Osteoblast (primary cell): ENCODE measurements around the gene NME9. TPM values are rescaled to one million over a fixed set of nuclear protein-coding genes. Genes with fewer than 3 reads are reported as not detected.

Source experiments
- DNase-seq: peaks from one replicate; pipeline ENCODE4 v3.0.0; 2011; ENCODE audit warnings: low spot score, mixed read lengths; ENCODE audit not compliant: insufficient read length; ENCODE audit errors: missing footprints
- H2AFZ ChIP-seq: 2 replicates; pipeline ENCODE4 v1.6.0; 2011; ENCODE audit warnings: mild to moderate bottlenecking, low read length
- H3K27ac ChIP-seq: 2 replicates; pipeline ENCODE4 v1.5.1; 2011; ENCODE audit warnings: mild to moderate bottlenecking, low read depth, low read length, moderate library complexity
- H3K27me3 ChIP-seq: 2 replicates; pipeline ENCODE4 v1.6.0; 2012; ENCODE audit warnings: mild to moderate bottlenecking, control low read depth, inconsistent platforms, low read length, moderate library complexity; ENCODE audit not compliant: insufficient read depth
- H3K36me3 ChIP-seq: 2 replicates; pipeline ENCODE4 v1.5.1; 2011; ENCODE audit warnings: mild to moderate bottlenecking, low read length, control low read depth, moderate library complexity; ENCODE audit not compliant: insufficient read depth
- H3K4me1 ChIP-seq: 2 replicates; pipeline ENCODE4 v1.5.1; 2011; ENCODE audit warnings: mild to moderate bottlenecking, low read length, control low read depth, moderate library complexity; ENCODE audit not compliant: insufficient read depth
- H3K4me2 ChIP-seq: 2 replicates; pipeline ENCODE4 v1.6.0; 2011; ENCODE audit warnings: mild to moderate bottlenecking, low read length; ENCODE audit not compliant: insufficient read depth
- H3K4me3 ChIP-seq: fragments of 200-600 bp; sonication (generic); 3 replicates; pipeline ENCODE4 v1.5.1; 2012; ENCODE audit warnings: mild to moderate bottlenecking, low read length, inconsistent platforms; ENCODE audit not compliant: insufficient read depth
- H3K79me2 ChIP-seq: 2 replicates; pipeline ENCODE4 v1.6.0; 2012; ENCODE audit warnings: mild to moderate bottlenecking, low read length, control low read depth, inconsistent platforms; ENCODE audit not compliant: insufficient read depth
- H3K9me3 ChIP-seq: 2 replicates; pipeline ENCODE4 v1.5.1; 2011; ENCODE audit warnings: low read depth, low read length, control low read depth
- H4K20me1 ChIP-seq: 2 replicates; pipeline ENCODE4 v1.6.0; 2012; ENCODE audit warnings: mild to moderate bottlenecking, low read length, control low read depth; ENCODE audit not compliant: insufficient read depth
- CTCF ChIP-seq: IDR thresholded peaks from 2 replicates; pipeline ENCODE4 v1.5.1; 2011; ENCODE audit warnings: mild to moderate bottlenecking, low read depth, low read length, moderate library complexity; ENCODE audit errors: extremely low read depth
- total RNA-seq: library from RNA; depleted of rRNA; stranded (reverse); fragments of >200 nt; gene quantifications from 2 replicates; pipeline ENCODE4 v1.2.3, GENCODE V29; 2012

Gene NME9
- total RNA-seq, 1 donor, result not detected

GRCh38 chr3:138323971-138324370, 5.7 kb downstream of the NME9 start:
- no peak overlapping the region for H3K4me2 ChIP-seq
- no peak for DNase-seq
- no peaks in the 10 kb centered on the region for H3K79me2 ChIP-seq
- no peak overlapping the region for H2AFZ ChIP-seq
- H3K9me3 ChIP-seq, result no peaks in the 10 kb centered on the region
- TF ChIP-seq CTCF, result no peak
- no peak overlapping the region for H3K4me3 ChIP-seq
- H4K20me1 ChIP-seq, result no peaks in the 10 kb centered on the region
- H3K4me1 ChIP-seq, result peaks cover under 1% of the 10 kb centered on the region
- H3K27ac ChIP-seq, result no peak overlapping the region
- peaks cover 13% of the 10 kb centered on the region for H3K27me3 ChIP-seq
- H3K36me3 ChIP-seq, result no peaks in the 10 kb centered on the region

DNA sequence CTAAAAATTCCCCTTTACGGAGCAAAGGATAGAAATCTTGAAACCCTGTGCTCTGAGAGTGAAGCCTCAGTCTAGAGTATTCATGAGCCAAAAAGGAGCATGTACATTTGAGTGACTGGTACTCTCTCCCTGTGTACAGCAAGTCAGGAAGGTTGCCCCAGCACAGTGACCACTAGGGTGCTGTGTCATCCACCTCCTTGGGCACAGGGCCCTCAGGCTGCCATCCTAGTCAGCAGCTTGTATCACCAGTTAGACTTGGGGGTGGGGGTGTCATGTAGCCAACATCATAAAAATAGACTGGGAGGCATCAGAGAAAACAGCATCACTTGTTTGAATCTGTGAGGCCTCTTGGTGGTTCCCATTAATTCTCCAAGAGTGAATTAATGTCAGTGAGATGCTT, 12.0 kb downstream of the NME9 start:
- no peak for DNase-seq
- Histone ChIP-seq H3K79me2 (no peaks in the 10 kb centered on the region), H3K9me3 (no peaks in the 10 kb centered on the region), H3K4me2 (no peak overlapping the region), H3K36me3 (no peaks in the 10 kb centered on the region), H3K27me3 (peaks cover 13% of the 10 kb centered on the region), H4K20me1 (no peaks in the 10 kb centered on the region), H3K27ac (no peak overlapping the region), H3K4me1 (peaks cover 3% of the 10 kb centered on the region), H3K4me3 (no peak overlapping the region), H2AFZ (no peak overlapping the region)
- no peak for TF ChIP-seq CTCF

GRCh38 chr3:138314751-138315150, 14.9 kb downstream of the NME9 start:
- H3K4me2 ChIP-seq, result no peak overlapping the region
- no peaks in the 10 kb centered on the region for H3K36me3 ChIP-seq
- no peaks in the 10 kb centered on the region for H4K20me1 ChIP-seq
- peaks cover 3% of the 10 kb centered on the region for H3K4me1 ChIP-seq
- H3K27ac ChIP-seq, result no peak overlapping the region
- H3K79me2 ChIP-seq, result no peaks in the 10 kb centered on the region
- no peak overlapping the region for H2AFZ ChIP-seq
- no peak for DNase-seq
- H3K9me3 ChIP-seq, result no peaks in the 10 kb centered on the region
- H3K4me3 ChIP-seq, result no peak overlapping the region
- TF ChIP-seq CTCF, result no peak
- H3K27me3 ChIP-seq, result peaks cover 21% of the 10 kb centered on the region

GRCh38 chr3:138310494-138310893, 19.2 kb downstream of the NME9 start:
- Histone ChIP-seq H3K4me1 (peaks cover 3% of the 10 kb centered on the region), H3K9me3 (peaks cover 8% of the 10 kb centered on the region), H3K27me3 (peaks cover 21% of the 10 kb centered on the region), H3K4me2 (no peak overlapping the region), H3K4me3 (no peak overlapping the region), H3K79me2 (no peaks in the 10 kb centered on the region), H3K27ac (no peak overlapping the region), H4K20me1 (no peaks in the 10 kb centered on the region), H2AFZ (no peak overlapping the region), H3K36me3 (no peaks in the 10 kb centered on the region)
- no peak for DNase-seq
- no peak for TF ChIP-seq CTCF
